Measurements from ENCODE around the gene PPP1R16B.

DNA sequence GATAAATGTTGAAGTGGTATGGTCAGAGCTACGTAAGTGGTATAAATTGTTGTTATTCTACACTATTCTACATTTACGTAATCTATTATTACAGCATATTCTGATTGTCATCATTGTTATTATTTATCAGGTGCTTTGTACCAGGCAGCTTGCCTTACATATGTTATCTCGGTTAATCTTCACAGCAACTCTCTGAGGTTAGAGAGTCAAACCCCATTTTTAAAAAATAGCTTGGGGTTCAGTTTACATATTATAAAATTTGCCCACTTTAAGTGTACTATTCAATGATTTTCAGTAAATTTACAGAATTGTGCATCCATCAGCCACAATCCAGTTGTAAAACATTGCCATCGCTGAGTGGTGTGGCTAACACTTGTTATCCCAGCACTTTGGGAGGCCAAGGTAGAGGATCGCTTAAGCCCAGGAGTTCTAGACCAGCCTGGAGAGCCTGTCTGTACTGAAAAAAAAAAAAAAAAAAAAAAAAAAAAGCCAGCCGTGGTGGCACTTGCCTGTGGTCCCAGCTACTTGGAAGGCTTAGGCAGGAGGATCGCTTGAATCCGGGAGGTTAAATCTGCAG lies 35.5 kb downstream of the PPP1R16B start:
- TF ChIP-seq, protein P1, sequence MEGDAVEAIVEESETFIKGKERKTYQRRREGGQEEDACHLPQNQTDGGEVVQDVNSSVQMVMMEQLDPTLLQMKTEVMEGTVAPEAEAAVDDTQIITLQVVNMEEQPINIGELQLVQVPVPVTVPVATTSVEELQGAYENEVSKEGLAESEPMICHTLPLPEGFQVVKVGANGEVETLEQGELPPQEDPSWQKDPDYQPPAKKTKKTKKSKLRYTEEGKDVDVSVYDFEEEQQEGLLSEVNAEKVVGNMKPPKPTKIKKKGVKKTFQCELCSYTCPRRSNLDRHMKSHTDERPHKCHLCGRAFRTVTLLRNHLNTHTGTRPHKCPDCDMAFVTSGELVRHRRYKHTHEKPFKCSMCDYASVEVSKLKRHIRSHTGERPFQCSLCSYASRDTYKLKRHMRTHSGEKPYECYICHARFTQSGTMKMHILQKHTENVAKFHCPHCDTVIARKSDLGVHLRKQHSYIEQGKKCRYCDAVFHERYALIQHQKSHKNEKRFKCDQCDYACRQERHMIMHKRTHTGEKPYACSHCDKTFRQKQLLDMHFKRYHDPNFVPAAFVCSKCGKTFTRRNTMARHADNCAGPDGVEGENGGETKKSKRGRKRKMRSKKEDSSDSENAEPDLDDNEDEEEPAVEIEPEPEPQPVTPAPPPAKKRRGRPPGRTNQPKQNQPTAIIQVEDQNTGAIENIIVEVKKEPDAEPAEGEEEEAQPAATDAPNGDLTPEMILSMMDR (IDR thresholded peaks at IDR 0.05): no peak
- no peak for TF ChIP-seq POLR2A (IDR thresholded peaks at IDR 0.05)

Data from body of pancreas (tissue), 4 donors.